Ovary (tissue), 3 donors: ENCODE results near the gene NKX2-3.

Experiments
- EP300 ChIP-seq: sonication (generic); formaldehyde crosslinking; IDR thresholded peaks from one replicate; pipeline ENCODE4 v1.6.1; 2017; ENCODE audit warnings: antibody characterized with exemption
- TF ChIP-seq, protein P1 (sequence below), 3 donors: fragments of 450-650 bp in 2 of 3; fragments of 200-600 bp in 1 of 3; IDR thresholded peaks; one replicate each; pipeline versions ENCODE4 v1.5.1 to v1.8.0; 2016 to 2022; ENCODE audit warnings: antibody characterized with exemption in 3 of 3, mild to moderate bottlenecking in 1 of 3
- donor health status: DM: no; HTN: no; CAD: no.

DNA sequence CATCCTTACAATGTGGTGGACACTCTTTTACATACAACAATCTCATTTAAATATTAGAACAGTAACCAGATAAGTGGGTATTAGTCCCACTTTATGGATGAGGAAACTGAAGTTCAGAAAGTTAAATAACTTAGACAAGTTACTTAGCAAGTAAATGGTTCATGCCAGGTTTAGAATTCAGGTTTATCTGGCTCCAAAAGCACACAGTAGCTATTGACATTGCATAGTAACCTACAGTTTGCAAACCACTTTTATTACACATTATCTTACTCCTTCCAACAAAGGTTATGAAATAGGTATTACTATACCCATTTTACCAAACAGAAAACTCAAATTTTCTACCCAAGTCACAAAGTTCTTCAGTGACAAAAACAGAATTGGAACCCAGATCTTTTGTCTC, 19.7 kb upstream of the NKX2-3 start:
- TF ChIP-seq, protein P1, sequence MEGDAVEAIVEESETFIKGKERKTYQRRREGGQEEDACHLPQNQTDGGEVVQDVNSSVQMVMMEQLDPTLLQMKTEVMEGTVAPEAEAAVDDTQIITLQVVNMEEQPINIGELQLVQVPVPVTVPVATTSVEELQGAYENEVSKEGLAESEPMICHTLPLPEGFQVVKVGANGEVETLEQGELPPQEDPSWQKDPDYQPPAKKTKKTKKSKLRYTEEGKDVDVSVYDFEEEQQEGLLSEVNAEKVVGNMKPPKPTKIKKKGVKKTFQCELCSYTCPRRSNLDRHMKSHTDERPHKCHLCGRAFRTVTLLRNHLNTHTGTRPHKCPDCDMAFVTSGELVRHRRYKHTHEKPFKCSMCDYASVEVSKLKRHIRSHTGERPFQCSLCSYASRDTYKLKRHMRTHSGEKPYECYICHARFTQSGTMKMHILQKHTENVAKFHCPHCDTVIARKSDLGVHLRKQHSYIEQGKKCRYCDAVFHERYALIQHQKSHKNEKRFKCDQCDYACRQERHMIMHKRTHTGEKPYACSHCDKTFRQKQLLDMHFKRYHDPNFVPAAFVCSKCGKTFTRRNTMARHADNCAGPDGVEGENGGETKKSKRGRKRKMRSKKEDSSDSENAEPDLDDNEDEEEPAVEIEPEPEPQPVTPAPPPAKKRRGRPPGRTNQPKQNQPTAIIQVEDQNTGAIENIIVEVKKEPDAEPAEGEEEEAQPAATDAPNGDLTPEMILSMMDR (IDR thresholded peaks at IDR 0.05): no peak
- TF ChIP-seq EP300: no peak
